IPS-NIHi11 (cell line): ENCODE measurements around the gene GPC3.

Experiments used
- DNase-seq: peaks from one replicate; pipeline ENCODE4 v3.0.0; 2012; ENCODE audit warnings: mixed read lengths, low spot score

The GPC3 gene

GRCh38 chrX:133601116-133601515, 384.3 kb downstream of the GPC3 start:
- no peak for DNase-seq

- DNase-seq, result no peak
Measured at GRCh38 chrX:133600536-133600935, 384.9 kb downstream of the GPC3 start.

- DNase-seq, result no peak
Measured at GRCh38 chrX:133598601-133599335, 386.6 kb downstream of the GPC3 start.

GRCh38 chrX:133594156-133594555, 391.2 kb downstream of the GPC3 start:
- DNase-seq, result no peak

- no peak for DNase-seq
Measured at GRCh38 chrX:133593531-133593930, 391.9 kb downstream of the GPC3 start.

- DNase-seq, result no peak
Measured at GRCh38 chrX:133590703-133591505, 394.5 kb downstream of the GPC3 start.

- no peak for DNase-seq
Measured at GRCh38 chrX:133588827-133589226, 396.6 kb downstream of the GPC3 start.

GRCh38 chrX:133587818-133588217, 397.6 kb downstream of the GPC3 start:
- DNase-seq, result no peak

- DNase-seq, result no peak
Measured at GRCh38 chrX:133587071-133587470, 398.3 kb downstream of the GPC3 start.

- no peak for DNase-seq
Measured at GRCh38 chrX:133586443-133586842, 399.0 kb downstream of the GPC3 start.

GRCh38 chrX:133583825-133584224, 401.6 kb downstream of the GPC3 start:
- DNase-seq, result no peak

GRCh38 chrX:133580625-133581024, 404.8 kb downstream of the GPC3 start:
- no peak for DNase-seq

GRCh38 chrX:133579631-133580030, 405.8 kb downstream of the GPC3 start:
- DNase-seq, result no peak

GRCh38 chrX:133576876-133577275, 408.5 kb downstream of the GPC3 start:
- no peak for DNase-seq

GRCh38 chrX:133575501-133576136, 409.8 kb downstream of the GPC3 start:
- no peak for DNase-seq

- DNase-seq, result no peak
Measured at GRCh38 chrX:133574716-133575115, 410.7 kb downstream of the GPC3 start.

- no peak for DNase-seq
Measured at GRCh38 chrX:133570549-133570948, 414.8 kb downstream of the GPC3 start.

- DNase-seq, result no peak
Measured at GRCh38 chrX:133569217-133569616, 416.2 kb downstream of the GPC3 start.

- DNase-seq, result no peak
Measured at GRCh38 chrX:133568109-133568508, 417.3 kb downstream of the GPC3 start.

GRCh38 chrX:133566876-133567275, 418.5 kb downstream of the GPC3 start:
- no peak for DNase-seq

- no peak for DNase-seq
Measured at GRCh38 chrX:133563705-133564104, 421.7 kb downstream of the GPC3 start.

- DNase-seq, result no peak
Measured at GRCh38 chrX:133561251-133561650, 424.1 kb downstream of the GPC3 start.

GRCh38 chrX:133559909-133560308, 425.5 kb downstream of the GPC3 start:
- DNase-seq, result no peak
